Body of pancreas (tissue), 4 donors: ENCODE data around the gene POR. TPM values are rescaled to one million over a fixed set of nuclear protein-coding genes. Genes with fewer than 3 reads are reported as not detected.

Source experiments
- ATAC-seq: fragments of 150-250 bp; one replicate; pipeline ENCODE4 v1.9.1; 2016
- DNase-seq, 4 donors: peaks; one replicate each; pipeline ENCODE4 v3.0.0-alpha.2; 2019
- H3K27ac ChIP-seq, 4 donors: fragments of 200-600 bp; sonication (generic); 1 replicate in 3 of 4; 2 replicates in 1 of 4; pipeline versions ENCODE4 v1.5.1 to v1.6.1; 2016 to 2019; ENCODE audit warnings: mild to moderate bottlenecking in 1 of 4, mixed read lengths in 1 of 4, moderate library complexity in 1 of 4
- H3K27me3 ChIP-seq, 2 donors: fragments of 200-600 bp; sonication (generic); one replicate each; pipeline ENCODE4 v1.6.0; 2016; ENCODE audit warnings: mild to moderate bottlenecking in 1 of 2
- H3K36me3 ChIP-seq, 2 donors: fragments of 200-600 bp; sonication (generic); replicated peaks in 1 of 2; 2 replicates each; pipeline ENCODE4 v1.5.1; 2016; ENCODE audit warnings: low read depth in 2 of 2; ENCODE audit not compliant: insufficient read depth in 1 of 2
- H3K4me1 ChIP-seq: fragments of 200-600 bp; sonication (generic); one replicate; pipeline ENCODE4 v1.6.0; 2016
- H3K4me3 ChIP-seq, 2 donors: fragments of 200-600 bp; sonication (generic); 1 replicate in 1 of 2; 2 replicates in 1 of 2; pipeline ENCODE4 v1.5.1; 2016 to 2019
- H3K9me3 ChIP-seq, 3 donors: fragments of 200-600 bp; sonication (generic); 1 replicate in 2 of 3; 2 replicates in 1 of 3; pipeline ENCODE4 v1.5.1; 2016
- POLR2A ChIP-seq, 3 donors: fragments of 450-650 bp; IDR thresholded peaks; one replicate each; pipeline ENCODE4 v1.6.1; 2016; ENCODE audit warnings: antibody characterized with exemption in 3 of 3, mild to moderate bottlenecking in 2 of 3
- WGBS, 2 donors: methylation state at CpG; one replicate each; pipeline ENCODE4 v1.1.5; 2017; 5-methylcytosine and 5-hydroxymethylcytosine counted together
- intact Hi-C: fragments of 100-400 bp; cut with DNase I; formaldehyde crosslinking; loops from one replicate; pipeline ENCODE4 v1.15.1; 2023
- total RNA-seq, 2 donors: library from RNA; depleted of rRNA; stranded (reverse); fragments of >200 nt; gene quantifications; one replicate each; pipeline ENCODE4 v1.1.0, GENCODE V29; 2016
- TF ChIP-seq, protein P1 (sequence below), 7 experiments: fragments of 450-650 bp in 4 of 7; fragments of 200-600 bp in 3 of 7; sonication (generic) in 3 of 7; IDR thresholded peaks; one replicate each; pipeline ENCODE4 v1.5.1; 2016 to 2019; ENCODE audit warnings: antibody characterized with exemption in 7 of 7

POR gene
- total RNA-seq, 2 donors from 2014 or later, result 54.2 to 118 TPM

DNA sequence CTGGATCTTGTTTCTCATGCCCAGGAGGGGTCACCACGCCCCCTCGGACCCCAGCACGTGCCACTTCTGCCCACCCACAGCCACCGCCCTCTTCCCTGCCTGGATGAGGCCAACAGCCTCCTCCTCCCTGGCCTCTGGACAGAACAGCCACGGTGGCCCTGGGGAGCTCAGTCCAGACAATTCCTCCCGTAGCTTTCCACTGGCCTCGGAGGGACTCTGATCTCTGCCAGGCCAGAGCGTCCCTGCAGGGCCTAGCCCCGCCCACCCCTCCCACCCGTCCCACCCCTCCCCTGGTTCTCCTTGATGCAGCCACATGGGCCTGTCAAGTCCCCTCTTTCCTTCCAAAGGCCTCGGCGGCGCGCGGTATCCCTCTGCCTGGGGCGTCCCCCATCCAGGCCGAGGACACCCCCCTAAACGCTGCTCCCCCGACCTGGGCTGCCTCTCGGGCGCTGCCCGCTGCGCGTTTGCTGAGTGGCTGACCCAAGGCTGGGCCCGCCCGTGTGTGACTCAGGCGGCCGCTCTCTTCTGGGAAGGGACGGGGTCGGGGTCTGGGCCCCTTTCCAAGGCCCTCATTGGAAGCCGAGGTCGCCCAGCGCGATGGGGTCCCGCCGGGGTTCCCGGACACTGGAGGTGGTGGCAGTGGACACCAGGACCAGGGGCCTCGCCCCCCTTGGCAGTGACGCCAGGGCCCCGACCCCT is 78.9 kb downstream of the POR start:
- intact Hi-C loops, result no loop called here
- peak; percentile 53 to 76 (median 70) for DNase-seq
- no peaks in the 10 kb centered on the region for H3K27me3 ChIP-seq
- TF ChIP-seq, protein P1, sequence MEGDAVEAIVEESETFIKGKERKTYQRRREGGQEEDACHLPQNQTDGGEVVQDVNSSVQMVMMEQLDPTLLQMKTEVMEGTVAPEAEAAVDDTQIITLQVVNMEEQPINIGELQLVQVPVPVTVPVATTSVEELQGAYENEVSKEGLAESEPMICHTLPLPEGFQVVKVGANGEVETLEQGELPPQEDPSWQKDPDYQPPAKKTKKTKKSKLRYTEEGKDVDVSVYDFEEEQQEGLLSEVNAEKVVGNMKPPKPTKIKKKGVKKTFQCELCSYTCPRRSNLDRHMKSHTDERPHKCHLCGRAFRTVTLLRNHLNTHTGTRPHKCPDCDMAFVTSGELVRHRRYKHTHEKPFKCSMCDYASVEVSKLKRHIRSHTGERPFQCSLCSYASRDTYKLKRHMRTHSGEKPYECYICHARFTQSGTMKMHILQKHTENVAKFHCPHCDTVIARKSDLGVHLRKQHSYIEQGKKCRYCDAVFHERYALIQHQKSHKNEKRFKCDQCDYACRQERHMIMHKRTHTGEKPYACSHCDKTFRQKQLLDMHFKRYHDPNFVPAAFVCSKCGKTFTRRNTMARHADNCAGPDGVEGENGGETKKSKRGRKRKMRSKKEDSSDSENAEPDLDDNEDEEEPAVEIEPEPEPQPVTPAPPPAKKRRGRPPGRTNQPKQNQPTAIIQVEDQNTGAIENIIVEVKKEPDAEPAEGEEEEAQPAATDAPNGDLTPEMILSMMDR (IDR thresholded peaks at IDR 0.05), result no peak
- TF ChIP-seq POLR2A (IDR thresholded peaks at IDR 0.05), result no peak
- 0 to 1% methylated on average over 11 to 37 of the region's 40 CpGs for WGBS, 2 donors
- H3K27ac ChIP-seq, result peak overlapping the region; percentile 90 to 96 (median 92)
- peak overlapping the region; percentile 80 to 86 for H3K4me3 ChIP-seq
- peaks cover 55% of the 10 kb centered on the region for H3K4me1 ChIP-seq
- H3K9me3 ChIP-seq, result no peaks in the 10 kb centered on the region
- ATAC-seq, result peak; percentile 45
- H3K36me3 ChIP-seq, result no peaks in the 10 kb centered on the region

DNA sequence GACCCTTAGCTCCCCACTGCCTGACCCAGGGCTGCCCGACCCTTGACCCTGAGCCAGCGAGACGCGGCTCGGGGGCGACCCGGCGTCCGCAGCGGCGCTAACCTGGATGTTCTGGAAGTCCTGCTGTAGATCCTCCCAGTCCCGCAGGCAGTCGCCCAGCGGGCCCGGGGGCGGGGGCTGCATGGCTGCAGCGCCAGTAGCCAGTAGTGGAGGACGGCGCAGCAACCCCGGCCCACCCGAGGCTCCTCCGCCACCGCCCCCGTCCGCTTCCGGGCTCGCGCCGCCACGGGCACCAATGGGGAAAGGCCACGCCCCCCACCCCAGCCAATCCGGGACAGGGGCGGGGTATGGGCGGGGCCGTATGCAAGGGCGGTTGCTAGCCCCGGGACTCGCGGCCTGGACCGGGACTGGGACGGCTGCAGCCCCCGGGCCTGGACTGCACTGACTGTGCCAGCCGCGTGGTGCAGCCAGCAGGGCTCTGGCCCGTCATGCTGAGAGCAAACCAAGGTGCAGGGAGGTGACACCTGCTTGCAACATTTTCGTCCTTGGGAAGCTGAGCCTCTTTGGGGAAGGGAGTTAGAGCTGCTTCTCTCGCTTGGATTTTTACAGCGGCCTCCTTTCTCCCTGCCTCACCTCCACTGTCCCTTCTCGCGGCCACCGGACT is 79.6 kb downstream of the POR start, which contains the start of gene TMEM120A:
Gene TMEM120A (minus strand): TSS at position 208 of the 664 bp plus-strand sequence. CDS start 25 bp downstream, at position 183.
- peak within 1 kb of the TSS; percentile 80 to 86 for H3K4me3 ChIP-seq
- intact Hi-C loops, result no loop called here
- H3K27ac ChIP-seq, result peak within 1 kb of the TSS; percentile 90 to 96 (median 92)
- peak; percentile 96 to 98 (median 97) for DNase-seq
- no peaks in the 10 kb centered on the region for H3K36me3 ChIP-seq
- H3K27me3 ChIP-seq, result no peaks in the 10 kb centered on the region
- H3K4me1 ChIP-seq, result peaks cover 50% of the 10 kb centered on the region
- TF ChIP-seq POLR2A (IDR thresholded peaks at IDR 0.05), result peak; percentile 77 to 88 (median 82)
- TF ChIP-seq, protein P1 (IDR thresholded peaks at IDR 0.05), result peak in 6 of 7 experiments; percentile 10 to 43 (median 22)
- peak; percentile 93 for ATAC-seq
- WGBS, 2 donors, result 0 to 2% methylated on average over 7 to 51 of the region's 51 CpGs
- no peaks in the 10 kb centered on the region for H3K9me3 ChIP-seq

DNA sequence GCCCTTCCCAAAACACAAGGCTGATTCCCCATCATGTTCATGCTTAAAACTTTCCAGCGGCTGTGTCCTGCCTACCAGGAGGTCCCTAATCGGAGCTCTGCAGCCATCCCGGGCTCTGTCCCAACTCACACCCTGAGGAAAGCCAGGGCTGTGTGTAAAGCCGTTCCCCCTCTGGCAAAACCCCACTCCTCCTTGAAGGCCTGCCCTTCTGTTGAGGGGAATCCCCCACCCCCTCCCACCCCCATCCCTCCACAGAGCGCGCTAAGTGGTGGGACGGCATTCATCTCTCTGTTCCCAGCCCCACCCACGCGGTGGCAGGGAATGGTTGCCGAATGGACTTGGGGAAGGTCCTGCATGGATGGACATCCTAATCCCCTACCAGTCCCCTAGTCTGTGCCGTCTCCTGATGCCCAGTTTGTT is 80.1 kb downstream of the POR start:
- DNase-seq (no peak), ATAC-seq (no peak)
- H3K9me3 ChIP-seq, result no peaks in the 10 kb centered on the region
- WGBS, 2 donors, result 10 to 55% methylated on average over 4 to 11 of the region's 11 CpGs
- H3K36me3 ChIP-seq, result no peaks in the 10 kb centered on the region
- no peaks in the 10 kb centered on the region for H3K27me3 ChIP-seq
- intact Hi-C loops, result no loop called here
- peaks cover 44% of the 10 kb centered on the region for H3K4me1 ChIP-seq
- no peak for TF ChIP-seq POLR2A (IDR thresholded peaks at IDR 0.05)
- TF ChIP-seq, protein P1 (IDR thresholded peaks at IDR 0.05), result no peak
- no peak overlapping the region for H3K4me3 ChIP-seq
- H3K27ac ChIP-seq, result peak overlapping the region; percentile 90 to 96 (median 92)

DNA sequence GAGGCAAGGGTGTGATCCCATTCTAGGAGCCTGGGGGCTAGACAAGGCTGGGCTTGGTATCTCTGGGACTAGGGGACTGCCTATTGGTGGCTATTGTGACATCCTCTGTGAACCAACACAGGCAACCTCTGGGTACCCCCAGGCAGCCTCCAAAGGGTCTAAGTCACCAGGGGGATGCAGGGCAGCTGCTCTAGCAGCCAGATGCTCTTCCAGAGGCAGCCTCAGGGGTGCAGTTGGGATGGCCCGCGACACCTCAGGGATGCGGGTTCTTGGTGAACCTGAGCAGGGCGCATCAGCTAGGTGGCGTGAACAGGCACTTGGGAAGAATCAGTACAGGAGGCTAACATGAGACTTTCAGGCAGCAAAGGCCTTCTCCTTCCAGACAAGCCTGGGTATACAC is 81.0 kb downstream of the POR start:
- 97% methylated on average over 5 of the region's 5 CpGs; no CpG with 5 or more reads in 1 of the 2 donors for WGBS, 2 donors
- intact Hi-C loops, result no loop called here
- no peak overlapping the region for H3K27ac ChIP-seq

More for the DNA sequence above, 81.0 kb downstream of the POR start:
- TF ChIP-seq, protein P1 (IDR thresholded peaks at IDR 0.05), result no peak
- no peak for TF ChIP-seq POLR2A (IDR thresholded peaks at IDR 0.05)
- no peaks in the 10 kb centered on the region for H3K36me3 ChIP-seq
- ATAC-seq, result no peak
- no peak for DNase-seq
- H3K4me3 ChIP-seq, result no peak overlapping the region
- H3K9me3 ChIP-seq, result no peaks in the 10 kb centered on the region
- no peaks in the 10 kb centered on the region for H3K27me3 ChIP-seq
- H3K4me1 ChIP-seq, result peaks cover 37% of the 10 kb centered on the region
